Left lung (tissue), 10 donors: Measurements from ENCODE around the gene RAC2. TPM values are rescaled to one million over a fixed set of nuclear protein-coding genes. Genes with fewer than 3 reads are reported as not detected.
A peak's percentile ranks its signal among the peaks of the same experiment; 100 is the strongest.

ENCODE experiments used
- ATAC-seq: fragments of 200-7000 bp; cut with Tn5 transposase; one replicate; pipeline ENCODE4 v1.9.1; 2020; ENCODE audit warnings: moderate library complexity
- DNase-seq, 4 donors: peaks; one replicate each; pipeline ENCODE4 v3.0.0-alpha.2; 2013 to 2020
- H3K27ac ChIP-seq, 2 donors: fragments of 200-600 bp; sonication (generic) in 1 of 2; one replicate each; pipeline versions ENCODE4 v1.5.0 to v1.8.0; 2020 to 2021
- H3K27me3 ChIP-seq, 2 donors: fragments of 200-600 bp; sonication (generic) in 1 of 2; one replicate each; pipeline versions ENCODE4 v1.5.0 to v1.8.0; 2020 to 2021
- H3K36me3 ChIP-seq, 2 donors: fragments of 200-600 bp; sonication (generic) in 1 of 2; one replicate each; pipeline versions ENCODE4 v1.5.0 to v1.8.0; 2020 to 2021
- H3K4me1 ChIP-seq, 2 donors: fragments of 200-600 bp; one replicate each; pipeline ENCODE4 v1.8.0; 2021
- H3K4me3 ChIP-seq, 2 donors: fragments of 200-600 bp; sonication (generic) in 1 of 2; one replicate each; pipeline versions ENCODE4 v1.5.0 to v1.8.0; 2020 to 2021; ENCODE audit warnings: mild to moderate bottlenecking in 1 of 2
- H3K9me3 ChIP-seq, 2 donors: fragments of 200-600 bp; sonication (generic) in 1 of 2; one replicate each; pipeline versions ENCODE4 v1.5.0 to v1.8.0; 2020 to 2021
- CTCF ChIP-seq, 2 donors: fragments of 200-600 bp; sonication (generic) in 1 of 2; IDR thresholded peaks; one replicate each; pipeline versions ENCODE4 v1.5.0 to v1.8.0; 2021; ENCODE audit warnings: antibody characterized with exemption in 2 of 2
- intact Hi-C, 2 donors: fragments of 100-400 bp; cut with DNase I; formaldehyde crosslinking; loops; one replicate each; pipeline versions ENCODE4 v1.11.2 to v1.14.2; 2022
- polyA plus RNA-seq, 6 donors: library from polyadenylated mRNA; unstranded; fragments of 120-200 nt; gene quantifications; one replicate each; pipeline ENCODE4 v1.2.1, GENCODE V29; 2013; ENCODE audit not compliant: insufficient read length in 6 of 6
- total RNA-seq, 2 donors: library from RNA; stranded (reverse); fragmentation: NEBNext Ultra II Directional; extraction: Animal tissue kit (Norgen Biotek cat#: 25700); gene quantifications; one replicate each; pipeline ENCODE4 v1.2.1, GENCODE V29; 2021
- donor health status: DM: no; HTN: yes; CAD: no.
- donor health status: DM: no; HTN: no; CAD: no.

The RAC2 gene
- total and polyA plus RNA-seq, 8 donors: 6.7 to 77.2 (median 10.1) TPM

DNA sequence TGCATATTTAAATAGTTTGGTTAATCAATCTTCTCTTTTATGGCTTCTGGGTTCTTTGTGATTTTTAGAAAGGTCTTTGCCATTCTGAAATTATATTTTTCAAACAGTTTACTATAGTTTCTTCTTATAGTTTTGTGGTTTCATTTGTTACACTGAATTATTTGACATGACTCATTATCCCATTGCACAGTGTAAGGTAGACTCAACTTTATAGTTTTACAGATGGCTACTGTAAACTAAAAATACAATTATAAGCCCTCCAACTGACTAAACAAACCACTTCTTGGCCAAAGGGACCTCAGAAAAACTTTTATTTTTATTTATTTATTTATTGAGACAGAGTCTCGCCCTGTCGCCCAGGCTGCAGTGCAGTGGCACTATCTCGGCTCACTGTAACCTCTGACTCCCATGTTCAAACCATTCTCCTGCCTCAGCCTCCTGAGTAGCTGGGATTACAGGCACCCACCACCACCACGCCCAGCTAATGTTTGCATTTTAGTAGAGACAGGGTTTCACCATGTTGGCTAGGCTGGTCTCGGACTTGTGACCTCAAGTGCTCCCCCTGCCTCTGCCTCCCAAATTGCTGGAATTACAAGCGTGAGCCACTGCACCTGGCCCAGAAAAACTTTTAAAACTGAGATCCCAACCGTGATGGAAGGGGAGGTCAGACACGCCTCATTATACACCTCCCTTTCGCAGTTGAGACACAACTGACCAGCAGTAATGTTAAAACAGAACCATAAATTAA lies 14.1 kb upstream of the RAC2 start:
- intact Hi-C loops: no loop called here
- no peak for ATAC-seq
- Histone ChIP-seq H3K4me3 (no peak overlapping the region), H3K27me3 (peaks cover 28 to 89% of the 10 kb centered on the region in 2 donors), H3K9me3 (no peaks in the 10 kb centered on the region), H3K4me1 (peaks cover 0 to 23% of the 10 kb centered on the region in 2 donors), H3K27ac (no peak overlapping the region), H3K36me3 (no peaks in the 10 kb centered on the region)
- no peak for TF ChIP-seq CTCF (IDR thresholded peaks at IDR 0.05)
- DNase-seq: peak in 1 of 4 donors; percentile 0

DNA sequence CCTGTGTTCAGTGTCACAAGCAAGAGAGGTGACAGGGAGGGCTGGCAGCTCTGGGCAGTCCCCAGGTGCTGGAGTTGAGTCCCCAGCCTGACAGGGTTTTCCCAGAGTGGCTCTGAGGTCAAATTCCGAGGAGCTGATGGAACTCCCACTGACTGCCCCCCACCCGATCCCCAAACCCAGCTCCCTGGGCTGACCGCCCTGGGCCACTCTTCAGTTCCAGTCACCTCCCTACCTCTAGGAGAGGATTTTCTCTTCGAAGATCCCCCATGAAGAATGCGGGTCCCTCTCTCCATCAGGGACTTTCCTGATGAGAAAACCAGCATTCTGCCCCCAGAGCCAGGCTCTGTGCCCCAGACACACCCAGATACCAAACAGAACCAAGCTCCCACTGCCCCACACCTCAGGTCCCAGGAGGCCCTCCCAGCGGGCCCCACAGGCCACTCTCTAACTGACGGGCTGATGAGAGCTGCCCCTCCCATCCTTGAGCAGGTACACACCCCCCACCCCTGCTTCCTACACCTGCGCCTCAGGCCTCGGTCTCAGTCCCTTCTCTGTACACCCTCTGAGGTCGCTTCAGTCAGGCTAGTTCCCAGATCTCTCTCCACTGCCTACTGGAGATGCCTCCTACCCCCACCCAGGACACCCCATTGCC lies 12.1 kb upstream of the RAC2 start:
- H3K36me3 ChIP-seq: no peaks in the 10 kb centered on the region
- H3K4me1 ChIP-seq: peaks cover 0 to 22% of the 10 kb centered on the region in 2 donors
- intact Hi-C loops: no loop called here
- H3K27me3 ChIP-seq: peaks cover 28 to 77% of the 10 kb centered on the region in 2 donors
- no peak overlapping the region for H3K4me3 ChIP-seq
- H3K9me3 ChIP-seq: no peaks in the 10 kb centered on the region
- no peak for ATAC-seq
- no peak overlapping the region for H3K27ac ChIP-seq
- DNase-seq: peak in 1 of 4 donors; percentile 27
- no peak for TF ChIP-seq CTCF (IDR thresholded peaks at IDR 0.05)

DNA sequence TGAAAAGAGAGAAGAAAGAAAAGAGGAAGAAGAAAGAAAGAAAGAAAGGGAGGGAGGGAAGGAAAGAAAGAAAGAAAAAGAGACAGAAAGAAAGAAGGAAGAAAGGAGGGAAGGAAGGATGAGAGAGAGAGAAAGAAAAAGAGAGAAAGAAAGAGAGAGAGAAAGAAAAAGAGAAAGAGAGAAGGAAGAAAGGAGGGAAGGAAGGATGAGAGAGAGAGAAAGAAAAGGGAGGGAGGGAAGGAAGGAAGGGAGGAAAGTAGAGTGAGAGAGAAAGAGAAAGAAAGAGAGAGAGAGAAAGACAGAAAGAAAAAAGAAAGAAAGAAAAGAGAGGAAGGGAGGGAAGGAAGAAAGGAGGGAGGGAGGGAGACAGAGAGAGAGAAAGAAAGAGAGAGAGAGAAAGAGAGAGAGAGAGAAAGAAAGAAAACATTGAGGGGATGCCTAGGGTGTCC lies 11.5 kb upstream of the RAC2 start:
- Histone ChIP-seq H3K27me3 (peaks cover 28 to 71% of the 10 kb centered on the region in 2 donors), H3K9me3 (no peaks in the 10 kb centered on the region), H3K4me1 (peaks cover 0 to 16% of the 10 kb centered on the region in 2 donors), H3K36me3 (no peaks in the 10 kb centered on the region), H3K27ac (no peak overlapping the region), H3K4me3 (no peak overlapping the region)
- ATAC-seq: no peak
- no peak for DNase-seq
- intact Hi-C loops: no loop called here
- TF ChIP-seq CTCF (IDR thresholded peaks at IDR 0.05): no peak

DNA sequence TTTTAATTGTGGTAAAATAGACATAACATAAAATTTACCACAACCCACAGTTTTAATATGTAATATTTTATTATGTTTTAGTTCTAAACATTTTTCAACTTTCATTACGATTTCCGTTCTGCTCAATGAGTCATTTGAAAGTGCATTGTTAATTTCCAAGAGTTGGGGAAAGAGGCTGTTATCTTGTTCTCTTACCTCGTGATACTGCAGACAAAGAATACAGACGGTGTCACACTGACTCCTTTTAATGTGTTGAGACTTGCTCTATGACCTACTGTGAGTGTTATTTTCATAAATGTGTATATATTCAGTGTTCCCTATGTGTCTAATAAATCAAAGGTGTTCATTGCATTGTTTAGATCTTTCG lies 10.8 kb upstream of the RAC2 start:
- DNase-seq (no peak), ATAC-seq (no peak)
- Histone ChIP-seq H3K27ac (no peak overlapping the region), H3K4me3 (no peak overlapping the region), H3K36me3 (no peaks in the 10 kb centered on the region), H3K4me1 (peaks cover 0 to 11% of the 10 kb centered on the region in 2 donors), H3K9me3 (no peaks in the 10 kb centered on the region), H3K27me3 (peaks cover 21 to 64% of the 10 kb centered on the region in 2 donors)
- TF ChIP-seq CTCF (IDR thresholded peaks at IDR 0.05): no peak
- intact Hi-C loops: no loop called here

DNA sequence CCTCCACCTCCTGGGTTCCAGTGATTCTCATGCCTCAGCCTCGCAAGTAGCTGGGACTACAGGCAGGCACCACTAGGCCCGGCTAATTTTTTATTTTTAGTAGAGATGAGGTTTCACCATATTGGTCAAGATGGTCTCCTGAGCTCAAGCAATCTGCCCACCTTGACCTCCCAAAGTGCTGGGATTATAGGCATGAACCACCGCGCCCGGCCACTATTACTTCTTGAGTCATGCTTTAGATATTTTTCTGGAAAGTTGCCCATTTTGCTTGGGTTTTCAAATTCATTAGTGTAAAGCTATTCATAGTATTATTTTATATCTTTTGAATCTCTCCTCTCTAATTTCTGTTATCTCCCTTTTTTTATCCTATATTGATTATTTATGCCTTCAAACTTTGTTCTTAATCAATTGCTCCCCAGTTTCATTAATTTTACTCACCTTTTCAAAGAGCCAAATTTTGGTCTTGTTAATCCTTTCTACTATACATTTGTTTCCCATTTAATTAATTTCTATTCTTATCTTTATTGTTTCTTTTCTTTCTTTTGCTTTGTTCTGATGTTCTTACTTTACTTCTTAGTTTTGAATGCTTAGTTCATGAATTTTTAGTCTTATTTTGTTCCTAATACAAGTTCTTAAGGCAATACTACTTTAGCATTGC lies 10.3 kb upstream of the RAC2 start:
- Histone ChIP-seq H3K36me3 (no peaks in the 10 kb centered on the region), H3K4me1 (peaks cover 0 to 6% of the 10 kb centered on the region in 2 donors), H3K9me3 (no peaks in the 10 kb centered on the region), H3K27me3 (peaks cover 16 to 59% of the 10 kb centered on the region in 2 donors), H3K27ac (no peak overlapping the region), H3K4me3 (no peak overlapping the region)
- intact Hi-C loops: no loop called here
- ATAC-seq (no peak), DNase-seq (peak in 1 of 4 donors; percentile 4)
- TF ChIP-seq CTCF (IDR thresholded peaks at IDR 0.05): no peak
